ENCODE results near the gene OR8A1.

- TF ChIP-seq, protein P1, sequence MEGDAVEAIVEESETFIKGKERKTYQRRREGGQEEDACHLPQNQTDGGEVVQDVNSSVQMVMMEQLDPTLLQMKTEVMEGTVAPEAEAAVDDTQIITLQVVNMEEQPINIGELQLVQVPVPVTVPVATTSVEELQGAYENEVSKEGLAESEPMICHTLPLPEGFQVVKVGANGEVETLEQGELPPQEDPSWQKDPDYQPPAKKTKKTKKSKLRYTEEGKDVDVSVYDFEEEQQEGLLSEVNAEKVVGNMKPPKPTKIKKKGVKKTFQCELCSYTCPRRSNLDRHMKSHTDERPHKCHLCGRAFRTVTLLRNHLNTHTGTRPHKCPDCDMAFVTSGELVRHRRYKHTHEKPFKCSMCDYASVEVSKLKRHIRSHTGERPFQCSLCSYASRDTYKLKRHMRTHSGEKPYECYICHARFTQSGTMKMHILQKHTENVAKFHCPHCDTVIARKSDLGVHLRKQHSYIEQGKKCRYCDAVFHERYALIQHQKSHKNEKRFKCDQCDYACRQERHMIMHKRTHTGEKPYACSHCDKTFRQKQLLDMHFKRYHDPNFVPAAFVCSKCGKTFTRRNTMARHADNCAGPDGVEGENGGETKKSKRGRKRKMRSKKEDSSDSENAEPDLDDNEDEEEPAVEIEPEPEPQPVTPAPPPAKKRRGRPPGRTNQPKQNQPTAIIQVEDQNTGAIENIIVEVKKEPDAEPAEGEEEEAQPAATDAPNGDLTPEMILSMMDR (conservative IDR thresholded peaks at IDR 0.05): no peak
- no peak for TF ChIP-seq ZFX (IDR thresholded peaks at IDR 0.05)
These were observed 21.6 kb downstream of the OR8A1 start for GRCh38 chr11:124591430-124591829.
